Mucosa of descending colon (tissue), 3 donors: ENCODE results near the gene AR. TPM values are rescaled to one million over a fixed set of nuclear protein-coding genes. Genes with fewer than 3 reads are reported as not detected.

Experiments
- ATAC-seq: fragments of 200-7000 bp; cut with Tn5 transposase; one replicate; pipeline ENCODE4 v1.9.1; 2020; ENCODE audit warnings: mild to moderate bottlenecking, moderate library complexity
- DNase-seq, 3 donors: peaks; one replicate each; pipeline ENCODE4 v3.0.0-alpha.2; 2020
- H3K36me3 ChIP-seq: fragments of 200-600 bp; one replicate; pipeline ENCODE4 v1.8.0; 2021; ENCODE audit warnings: low read depth, mild to moderate bottlenecking
- H3K4me1 ChIP-seq: fragments of 200-600 bp; one replicate; pipeline ENCODE4 v1.8.0; 2021; ENCODE audit warnings: low read depth, mild to moderate bottlenecking
- H3K4me3 ChIP-seq: fragments of 200-600 bp; one replicate; pipeline ENCODE4 v1.8.0; 2021; ENCODE audit warnings: mild to moderate bottlenecking
- H3K9me3 ChIP-seq: fragments of 200-600 bp; one replicate; pipeline ENCODE4 v1.8.0; 2021; ENCODE audit warnings: mild to moderate bottlenecking
- CTCF ChIP-seq: fragments of 200-600 bp; IDR thresholded peaks from one replicate; pipeline ENCODE4 v1.8.0; 2022; ENCODE audit warnings: antibody characterized with exemption, mild to moderate bottlenecking
- intact Hi-C, 2 donors: fragments of 100-400 bp; cut with DNase I in 1 of 2; cut with micrococcal nuclease in 1 of 2; formaldehyde crosslinking; loops; one replicate each; pipeline versions ENCODE4 v1.11.0 to v1.11.1; 2022; cut with DNase I, micrococcal nuclease
- total RNA-seq, 3 donors: library from RNA; stranded (reverse); fragmentation: NEBNext Ultra II Directional in 2 of 3; extraction: Animal tissue kit (Norgen Biotek cat#: 25700) in 2 of 3; gene quantifications; one replicate each; pipeline versions ENCODE4 v1.2.1 to v1.2.4, GENCODE V29; 2021 to 2023
- donor health status: DM: no; HTN: no; CAD: no; lungs with moderate emphysema.
- donor health status: DM: no; HTN: no; CAD: no.
- donor health status: DM: no; HTN: yes; CAD: no.

The AR gene
- total RNA-seq, 3 donors from 2014 or later = 0.49 to 4.6 (median 1.2) TPM

- DNase-seq (no peak), ATAC-seq (no peak)
- Histone ChIP-seq H3K4me3 (no peak overlapping the region), H3K36me3 (no peaks in the 10 kb centered on the region), H3K4me1 (no peaks in the 10 kb centered on the region), H3K9me3 (no peaks in the 10 kb centered on the region)
- intact Hi-C loops = no loop called here
- TF ChIP-seq CTCF = no peak
Observed at GRCh38 chrX:67570839-67571238, 27.0 kb downstream of the AR start.

DNA sequence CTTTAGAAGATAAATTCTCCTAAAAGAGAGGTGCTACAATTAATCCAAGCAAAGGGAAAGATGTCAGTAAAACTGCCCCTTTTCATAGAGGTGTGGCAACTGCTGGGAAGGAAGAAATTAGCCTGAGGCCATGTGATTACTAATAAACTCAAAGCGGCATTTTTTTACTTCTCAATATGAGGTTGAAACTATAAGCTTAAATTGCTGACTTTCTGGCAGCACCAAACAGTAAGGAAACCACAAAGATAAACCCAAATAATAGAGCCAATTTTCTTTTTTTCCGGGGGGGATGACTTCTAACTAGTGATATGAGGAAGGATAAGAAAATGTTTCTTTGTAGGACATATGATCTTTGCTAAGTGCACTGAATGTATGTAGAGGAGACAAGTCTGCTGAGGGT lies 30.9 kb downstream of the AR start:
- Histone ChIP-seq H3K36me3 (no peaks in the 10 kb centered on the region), H3K4me1 (no peaks in the 10 kb centered on the region), H3K4me3 (no peak overlapping the region), H3K9me3 (no peaks in the 10 kb centered on the region)
- DNase-seq = no peak
- no peak for ATAC-seq
- TF ChIP-seq CTCF = no peak
- intact Hi-C loops = no loop called here

DNA sequence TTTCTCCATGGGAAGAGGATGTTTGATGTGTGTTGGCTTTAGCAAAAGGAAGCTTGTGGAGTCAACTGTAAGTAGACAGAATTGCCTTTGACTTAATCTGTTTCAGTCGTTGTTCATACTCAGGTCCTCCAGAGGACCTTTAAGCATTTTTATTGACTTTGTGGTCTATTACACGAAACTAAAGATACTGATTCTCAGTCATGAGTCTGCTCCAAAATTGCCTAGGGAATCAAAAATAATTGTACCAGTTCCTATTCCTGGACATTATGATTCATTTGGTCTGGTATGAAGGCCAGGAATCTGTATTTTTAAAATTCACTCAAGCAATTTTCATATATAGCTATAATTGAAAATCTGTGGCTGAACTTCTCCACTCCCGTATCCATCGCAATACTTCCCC lies 38.6 kb downstream of the AR start:
- intact Hi-C loops = no loop called here
- no peak for TF ChIP-seq CTCF
- no peak for ATAC-seq
- no peaks in the 10 kb centered on the region for H3K4me1 ChIP-seq
- H3K36me3 ChIP-seq = no peaks in the 10 kb centered on the region
- H3K9me3 ChIP-seq = no peaks in the 10 kb centered on the region
- DNase-seq = no peak
- H3K4me3 ChIP-seq = no peak overlapping the region

GRCh38 chrX:67583171-67583570 lies 39.4 kb downstream of the AR start:
- H3K4me1 ChIP-seq = no peaks in the 10 kb centered on the region
- intact Hi-C loops = no loop called here
- no peak for TF ChIP-seq CTCF
- H3K36me3 ChIP-seq = no peaks in the 10 kb centered on the region
- DNase-seq (no peak), ATAC-seq (no peak)
- H3K4me3 ChIP-seq = no peak overlapping the region
- H3K9me3 ChIP-seq = no peaks in the 10 kb centered on the region

DNA sequence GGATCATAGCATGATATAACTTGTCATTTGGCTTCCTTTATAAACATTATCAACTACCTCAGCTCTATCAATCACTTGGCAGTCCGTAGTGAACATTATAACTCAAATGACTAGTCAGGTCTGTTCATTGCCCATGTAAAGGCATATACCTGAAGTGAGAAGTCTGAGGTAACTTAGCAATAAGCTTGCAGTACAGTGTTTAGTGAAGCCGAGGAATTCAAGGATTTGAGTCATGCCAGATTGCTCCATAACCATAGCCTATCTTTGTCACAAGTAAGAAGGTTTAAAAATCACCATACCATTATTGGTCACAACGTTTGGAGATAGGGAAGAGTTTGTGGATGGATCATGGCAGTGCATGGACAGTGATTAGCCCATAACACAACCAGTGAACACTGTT lies 41.6 kb downstream of the AR start:
- ATAC-seq = no peak
- Histone ChIP-seq H3K4me3 (no peak overlapping the region), H3K4me1 (no peaks in the 10 kb centered on the region), H3K36me3 (no peaks in the 10 kb centered on the region), H3K9me3 (no peaks in the 10 kb centered on the region)
- no peak for DNase-seq
- TF ChIP-seq CTCF = no peak
- intact Hi-C loops = no loop called here

- no peak for TF ChIP-seq CTCF
- Histone ChIP-seq H3K36me3 (no peaks in the 10 kb centered on the region), H3K4me1 (no peaks in the 10 kb centered on the region), H3K9me3 (no peaks in the 10 kb centered on the region), H3K4me3 (no peak overlapping the region)
- DNase-seq (no peak), ATAC-seq (no peak)
- intact Hi-C loops = no loop called here
Observed at GRCh38 chrX:67587946-67588624, 44.3 kb downstream of the AR start.
